OCI-LY7 (cell line): Measurements from ENCODE around the gene ADM2.

Experiments used
- EZH2phosphoT487 ChIP-seq: fragments of 200-600 bp; sonication (generic); IDR thresholded peaks from 2 replicates; pipeline ENCODE4 v1.6.1; 2018; ENCODE audit warnings: low read depth, borderline replicate concordance, mild to moderate bottlenecking, mixed run types, antibody characterized with exemption, low read length, moderate library complexity, mixed read lengths
- TF ChIP-seq, protein P1 (sequence below): fragments of 200-600 bp; sonication (generic); conservative IDR thresholded peaks from 2 replicates; pipeline ENCODE4 v1.5.1; 2014; ENCODE audit warnings: mild to moderate bottlenecking, antibody characterized with exemption, low read length, moderate library complexity, mixed read lengths

GRCh38 chr22:50521710-50522109 lies 40.4 kb downstream of the ADM2 start:
- TF ChIP-seq, protein P1, sequence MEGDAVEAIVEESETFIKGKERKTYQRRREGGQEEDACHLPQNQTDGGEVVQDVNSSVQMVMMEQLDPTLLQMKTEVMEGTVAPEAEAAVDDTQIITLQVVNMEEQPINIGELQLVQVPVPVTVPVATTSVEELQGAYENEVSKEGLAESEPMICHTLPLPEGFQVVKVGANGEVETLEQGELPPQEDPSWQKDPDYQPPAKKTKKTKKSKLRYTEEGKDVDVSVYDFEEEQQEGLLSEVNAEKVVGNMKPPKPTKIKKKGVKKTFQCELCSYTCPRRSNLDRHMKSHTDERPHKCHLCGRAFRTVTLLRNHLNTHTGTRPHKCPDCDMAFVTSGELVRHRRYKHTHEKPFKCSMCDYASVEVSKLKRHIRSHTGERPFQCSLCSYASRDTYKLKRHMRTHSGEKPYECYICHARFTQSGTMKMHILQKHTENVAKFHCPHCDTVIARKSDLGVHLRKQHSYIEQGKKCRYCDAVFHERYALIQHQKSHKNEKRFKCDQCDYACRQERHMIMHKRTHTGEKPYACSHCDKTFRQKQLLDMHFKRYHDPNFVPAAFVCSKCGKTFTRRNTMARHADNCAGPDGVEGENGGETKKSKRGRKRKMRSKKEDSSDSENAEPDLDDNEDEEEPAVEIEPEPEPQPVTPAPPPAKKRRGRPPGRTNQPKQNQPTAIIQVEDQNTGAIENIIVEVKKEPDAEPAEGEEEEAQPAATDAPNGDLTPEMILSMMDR, result no peak
- no peak for TF ChIP-seq EZH2phosphoT487
